HepG2 (cell line): Measurements from ENCODE around the gene EMC1. TPM values are rescaled to one million over a fixed set of nuclear protein-coding genes. Genes with fewer than 3 reads are reported as not detected.

Experiments used
- ATAC-seq: fragments of 200-7000 bp; cut with Tn5 transposase; 3 replicates; pipeline ENCODE4 v1.9.1; 2020; ENCODE audit warnings: mild to moderate bottlenecking, moderate library complexity
- BruUV-seq: library from RNA; stranded (reverse); fragments of 400-500 nt; replicated peaks from 2 replicates; lab custom pipeline; 2021; lab: Mats Ljungman, UMichigan
- CTCF ChIA-PET: fragments of 300-600 bp; formaldehyde crosslinking; extraction: SDS; loops from one replicate; lab custom pipeline; 2021; ENCODE audit warnings: low total read pairs, inconsistent platforms, low intra/inter-chr PET ratio; lab: Yijun Ruan, JAX
- POLR2A ChIA-PET: fragments of 350-600 bp; sonication (Branson Sonifier 250); formaldehyde crosslinking; loops from one replicate; lab custom pipeline; 2020; ENCODE audit warnings: antibody characterized with exemption, inconsistent platforms; lab: Yijun Ruan, JAX
- DNase-seq: peaks from one replicate; pipeline ENCODE4 v3.0.0-alpha.2; 2015; ENCODE audit warnings: low spot score
- FAIRE-seq: peaks from 3 replicates; lab custom pipeline; 2011; peaks lifted over from hg19 to GRCh38; lab: Jason Lieb, UNC
- H2AFZ ChIP-seq: one replicate; pipeline ENCODE4 v1.6.1; 2011; ENCODE audit warnings: low read length, inconsistent platforms
- H3K27ac ChIP-seq: fragments of 300-600 bp; 3 replicates; pipeline ENCODE4 v1.8.0; 2011; ENCODE audit warnings: mixed run types, mild to moderate bottlenecking, mixed read lengths, low read length, inconsistent platforms; ENCODE audit not compliant: insufficient read depth; ENCODE audit errors: extremely low read length
- H3K27me3 ChIP-seq, 2 experiments: fragments of 200-600 bp in 1 of 2; 2 replicates in 1 of 2; 3 replicates in 1 of 2; pipeline versions ENCODE4 v1.6.0 to v1.8.0; 2011; ENCODE audit warnings: low read length in 2 of 2, mild to moderate bottlenecking in 2 of 2, moderate library complexity in 2 of 2, inconsistent platforms in 1 of 2; ENCODE audit not compliant: insufficient read depth in 2 of 2, control insufficient read depth in 1 of 2
- H3K36me3 ChIP-seq, 2 experiments: fragments of 200-600 bp in 1 of 2; replicated peaks in 1 of 2; 2 replicates in 1 of 2; 3 replicates in 1 of 2; pipeline versions ENCODE4 v1.5.1 to v1.8.0; 2011; ENCODE audit warnings: low read length in 2 of 2, inconsistent platforms in 1 of 2; ENCODE audit not compliant: insufficient read depth in 2 of 2, control insufficient read depth in 1 of 2
- H3K4me1 ChIP-seq: 2 replicates; pipeline ENCODE4 v1.5.1; 2012; ENCODE audit warnings: low read length, inconsistent platforms; ENCODE audit not compliant: insufficient read depth
- H3K4me2 ChIP-seq: 2 replicates; pipeline ENCODE4 v1.6.0; 2011; ENCODE audit warnings: low read depth, low read length, inconsistent platforms
- H3K4me3 ChIP-seq, 3 experiments: fragments of 200-600 bp in 1 of 3; sonication (generic), shearing (Covaris generic) in 1 of 3; replicated peaks in 1 of 3; 2 replicates each; pipeline ENCODE4 v1.5.1; 2011 to 2016; ENCODE audit warnings: low read length in 3 of 3, inconsistent platforms in 2 of 3, low read depth in 2 of 3, mild to moderate bottlenecking in 2 of 3, control low read depth in 1 of 3, mixed read lengths in 1 of 3; ENCODE audit not compliant: insufficient read depth in 1 of 3
- H3K79me2 ChIP-seq: one replicate; pipeline ENCODE4 v1.6.1; 2011; ENCODE audit warnings: low read length, inconsistent platforms; ENCODE audit not compliant: insufficient read depth
- H3K9ac ChIP-seq: 2 replicates; pipeline ENCODE4 v1.6.0; 2011; ENCODE audit warnings: mild to moderate bottlenecking, low read depth, low read length, inconsistent platforms; ENCODE audit not compliant: insufficient read depth
- H3K9me3 ChIP-seq: 2 replicates; pipeline ENCODE4 v1.5.1; 2012; ENCODE audit warnings: mild to moderate bottlenecking, low read length
- H4K20me1 ChIP-seq: 2 replicates; pipeline ENCODE4 v1.6.0; 2011; ENCODE audit warnings: inconsistent platforms, mild to moderate bottlenecking, low read length, moderate library complexity; ENCODE audit not compliant: insufficient read depth
- ARID2 ChIP-seq: sonication (generic); formaldehyde crosslinking; IDR thresholded peaks from 2 replicates; pipeline ENCODE4 v1.8.1; 2022; ENCODE audit warnings: mild to moderate bottlenecking, missing genetic modification reagents, borderline replicate concordance
- CCDC6 ChIP-seq: sonication (generic); formaldehyde crosslinking; IDR thresholded peaks from 2 replicates; pipeline ENCODE4 v1.8.1; 2022; ENCODE audit warnings: mild to moderate bottlenecking, missing genetic modification reagents, moderate library complexity
- MED8 ChIP-seq: sonication (generic); formaldehyde crosslinking; IDR thresholded peaks from 2 replicates; pipeline ENCODE4 v1.8.1; 2023; ENCODE audit warnings: mild to moderate bottlenecking, missing genetic modification reagents; ENCODE audit not compliant: insufficient replicate concordance
- MIXL1 ChIP-seq: IDR thresholded peaks from 2 replicates; pipeline ENCODE4 v1.6.1; 2016
- SOX5 ChIP-seq: IDR thresholded peaks from 2 replicates; pipeline ENCODE4 v1.6.1; 2016; ENCODE audit warnings: borderline replicate concordance
- TARDBP ChIP-seq: sonication (generic); formaldehyde crosslinking; IDR thresholded peaks from 2 replicates; pipeline ENCODE4 v1.8.0; 2022; ENCODE audit warnings: mild to moderate bottlenecking, missing genetic modification reagents
- ZFAT ChIP-seq: sonication (generic); formaldehyde crosslinking; conservative IDR thresholded peaks from 2 replicates; pipeline ENCODE4 v1.8.1; 2023; ENCODE audit warnings: missing genetic modification reagents, inconsistent platforms
- ZHX1 ChIP-seq: sonication (generic); formaldehyde crosslinking; IDR thresholded peaks from 2 replicates; pipeline ENCODE4 v1.8.1; 2022; ENCODE audit warnings: low read depth, mild to moderate bottlenecking, missing genetic modification reagents
- ZNF530 ChIP-seq: sonication (generic); formaldehyde crosslinking; IDR thresholded peaks from 2 replicates; pipeline ENCODE4 v1.5.0; 2020; ENCODE audit warnings: low read depth, mild to moderate bottlenecking, missing genetic modification reagents
- ZNF614 ChIP-seq: IDR thresholded peaks from 2 replicates; pipeline ENCODE4 v1.6.1; 2018; ENCODE audit warnings: missing biosample characterization, missing genetic modification reagents, inconsistent platforms, borderline replicate concordance
- ZNF883 ChIP-seq: sonication (generic); formaldehyde crosslinking; IDR thresholded peaks from 2 replicates; pipeline ENCODE4 v1.5.1; 2020; ENCODE audit warnings: mild to moderate bottlenecking, missing genetic modification reagents; ENCODE audit errors: not compliant biosample characterization
- WGBS: methylation state at CpG from one replicate; pipeline ENCODE4 v1.1.6; 2017; ENCODE audit warnings: low lambda C conversion rate; 5-methylcytosine and 5-hydroxymethylcytosine counted together
- in situ Hi-C: cut with HindIII; loops from 2 replicates; pipeline ENCODE4 v1.10.0; 2017; ENCODE audit warnings: low pct_unique_long_range_greater_than_20kb; ENCODE audit not compliant: extremely low pct_ligation_motif_present
- intact Hi-C: fragments of 100-400 bp; cut with micrococcal nuclease; formaldehyde crosslinking; loops from one replicate; pipeline ENCODE4 v1.10.0; 2022; ENCODE audit not compliant: unreplicated experiment
- polyA plus RNA-seq, 8 experiments: library from polyadenylated mRNA; depleted of rRNA in 3 of 8; stranded (reverse) in 7 of 8; unstranded in 1 of 8; fragments of >200 nt; fragmentation: Illumina TruSeq in 4 of 8; extraction: Trizol in 4 of 8; gene quantifications; 2 replicates each; pipeline versions ENCODE4 v1.2.1 to v1.2.3, GENCODE V29; 2011 to 2016; ENCODE audit warnings: low read depth in 4 of 8, missing spikeins in 1 of 8, mixed read lengths in 1 of 8; ENCODE audit not compliant: insufficient read depth in 1 of 8
- total RNA-seq, 5 experiments: library from RNA; depleted of rRNA; stranded (reverse); fragments of >200 nt; fragmentation: Illumina TruSeq; extraction: Trizol; gene quantifications; 2 replicates each; pipeline ENCODE4 v1.2.3, GENCODE V29; 2016; ENCODE audit warnings: low read depth in 1 of 5
- TF ChIP-seq, protein P1 (sequence below): sonication (generic); formaldehyde crosslinking; IDR thresholded peaks from 2 replicates; pipeline ENCODE4 v1.8.0; 2022; ENCODE audit warnings: missing genetic modification reagents, mild to moderate bottlenecking, borderline replicate concordance
- TF ChIP-seq, protein P2 (sequence below): IDR thresholded peaks from 2 replicates; pipeline ENCODE4 v1.6.1; 2016; ENCODE audit warnings: low read depth, control low read depth

EMC1 gene
- total and polyA plus RNA-seq, 2 of the 13 experiments (the other 11 are each of a cell fraction or from before 2014, with no cell fraction given), result 38.0 to 61.3 TPM

DNA sequence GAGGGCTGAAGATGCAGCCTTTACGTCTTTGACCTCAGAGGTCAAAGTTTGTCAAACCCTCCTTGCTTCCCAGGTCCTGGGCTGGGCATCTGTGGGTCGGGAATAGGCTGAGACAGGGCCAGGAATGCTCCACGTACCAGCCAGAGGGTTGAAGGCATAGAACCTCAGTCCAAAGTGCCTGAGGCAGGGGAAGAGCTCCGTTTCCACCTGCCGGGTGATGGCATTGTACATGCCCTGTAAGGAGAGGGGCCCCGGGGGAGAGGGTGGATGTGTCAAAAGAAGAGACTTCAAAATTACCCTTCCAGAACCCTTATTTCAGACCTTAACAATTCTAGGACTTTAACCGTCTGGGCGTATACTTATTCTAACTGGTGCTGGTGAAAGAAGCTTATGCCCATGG lies 33.6 kb upstream of the EMC1 start (continued):
- TF ChIP-seq, protein P1, sequence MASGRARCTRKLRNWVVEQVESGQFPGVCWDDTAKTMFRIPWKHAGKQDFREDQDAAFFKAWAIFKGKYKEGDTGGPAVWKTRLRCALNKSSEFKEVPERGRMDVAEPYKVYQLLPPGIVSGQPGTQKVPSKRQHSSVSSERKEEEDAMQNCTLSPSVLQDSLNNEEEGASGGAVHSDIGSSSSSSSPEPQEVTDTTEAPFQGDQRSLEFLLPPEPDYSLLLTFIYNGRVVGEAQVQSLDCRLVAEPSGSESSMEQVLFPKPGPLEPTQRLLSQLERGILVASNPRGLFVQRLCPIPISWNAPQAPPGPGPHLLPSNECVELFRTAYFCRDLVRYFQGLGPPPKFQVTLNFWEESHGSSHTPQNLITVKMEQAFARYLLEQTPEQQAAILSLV (CRISPR knock-in tag), result no peak
- TF ChIP-seq ZNF883 (CRISPR knock-in tag) (no peak), ZFAT (CRISPR knock-in tag) (no peak), MIXL1 (CRISPR knock-in tag) (no peak), ZNF614 (no peak), MED8 (CRISPR knock-in tag) (no peak), SOX5 (no peak)

DNA sequence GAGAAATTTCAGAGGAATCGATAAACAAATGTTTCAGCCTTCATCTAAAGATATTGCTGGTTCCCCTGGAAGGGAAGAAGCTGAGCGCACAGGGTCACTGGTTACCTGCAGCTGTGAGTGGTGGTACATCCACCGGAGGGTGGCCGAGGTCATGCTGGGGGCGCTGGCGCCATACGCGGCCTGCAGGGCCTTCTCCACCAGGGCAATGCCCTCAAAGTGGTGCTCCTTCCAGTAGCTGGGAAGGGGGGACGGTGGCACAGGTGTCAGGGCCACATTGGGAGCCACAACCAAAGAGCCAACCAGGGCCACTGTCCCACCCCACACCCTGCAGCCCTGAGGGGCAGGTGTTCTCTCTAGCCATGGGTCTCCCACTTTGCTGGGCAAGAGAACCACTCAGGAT lies 32.6 kb upstream of the EMC1 start:
- DNase-seq, result no peak
- WGBS, result 91% methylated on average over 4 of the region's 9 CpGs
- ATAC-seq, result no peak
- Histone ChIP-seq H3K4me1 (peaks cover 16% of the 10 kb centered on the region), H3K4me2 (no peak overlapping the region), H3K9me3 (no peaks in the 10 kb centered on the region), H2AFZ (no peak overlapping the region), H3K36me3 (0 out of 5 replicates have a peak, but pooled peaks cover 0 to 2% of the 10 kb centered on the region in 2 experiments), H3K4me3 (no peak overlapping the region), H3K27ac (no peak overlapping the region), H4K20me1 (no peaks in the 10 kb centered on the region), H3K27me3 (no peaks in the 10 kb centered on the region), H3K79me2 (no peaks in the 10 kb centered on the region), H3K9ac (no peak overlapping the region)
- BruUV-seq, result no TSS peak
- TF ChIP-seq, protein P2, sequence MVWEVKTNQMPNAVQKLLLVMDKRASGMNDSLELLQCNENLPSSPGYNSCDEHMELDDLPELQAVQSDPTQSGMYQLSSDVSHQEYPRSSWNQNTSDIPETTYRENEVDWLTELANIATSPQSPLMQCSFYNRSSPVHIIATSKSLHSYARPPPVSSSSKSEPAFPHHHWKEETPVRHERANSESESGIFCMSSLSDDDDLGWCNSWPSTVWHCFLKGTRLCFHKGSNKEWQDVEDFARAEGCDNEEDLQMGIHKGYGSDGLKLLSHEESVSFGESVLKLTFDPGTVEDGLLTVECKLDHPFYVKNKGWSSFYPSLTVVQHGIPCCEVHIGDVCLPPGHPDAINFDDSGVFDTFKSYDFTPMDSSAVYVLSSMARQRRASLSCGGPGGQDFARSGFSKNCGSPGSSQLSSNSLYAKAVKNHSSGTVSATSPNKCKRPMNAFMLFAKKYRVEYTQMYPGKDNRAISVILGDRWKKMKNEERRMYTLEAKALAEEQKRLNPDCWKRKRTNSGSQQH (CRISPR knock-in tag), result no peak
- TF ChIP-seq ARID2 (CRISPR knock-in tag) (no peak), TARDBP (CRISPR knock-in tag) (no peak), CCDC6 (CRISPR knock-in tag) (no peak), ZHX1 (CRISPR knock-in tag) (no peak), ZNF530 (CRISPR knock-in tag) (no peak)
- no peak for FAIRE-seq
- ChIA-PET CTCF (no interaction called here), POLR2A (no interaction called here)
- in situ Hi-C loops (no loop called here), intact Hi-C loops (no loop called here)
